B cell (primary cell): ENCODE measurements around the gene MAD1L1. TPM values are rescaled to one million over a fixed set of nuclear protein-coding genes. Genes with fewer than 3 reads are reported as not detected.

Source experiments
- ATAC-seq: fragments of 200-7000 bp; cut with Tn5 transposase; one replicate; pipeline ENCODE4 v1.10.0; 2021; ENCODE audit warnings: low read depth, mild to moderate bottlenecking, moderate number of reproducible peaks, moderate library complexity
- CTCF ChIA-PET: fragments of 350-600 bp; sonication (Branson Sonifier 250); formaldehyde crosslinking; loops from one replicate; lab custom pipeline; 2021; ENCODE audit warnings: antibody characterized with exemption, inconsistent platforms; lab: Charles Lee
- POLR2A ChIA-PET: fragments of 350-600 bp; sonication (Branson Sonifier 250); formaldehyde crosslinking; loops from one replicate; lab custom pipeline; 2021; ENCODE audit warnings: antibody characterized with exemption; lab: Charles Lee
- DNase-seq: peaks from one replicate; pipeline ENCODE4 v3.0.0; 2013
- H2AFZ ChIP-seq: 2 replicates; pipeline ENCODE4 v1.6.1; 2012; ENCODE audit warnings: mild to moderate bottlenecking, low read depth, low read length; ENCODE audit not compliant: insufficient read depth, poor library complexity, severe bottlenecking
- H3K27ac ChIP-seq, 2 donors: 1 replicate in 1 of 2; 2 replicates in 1 of 2; pipeline ENCODE4 v1.5.1; 2012 to 2013; ENCODE audit warnings: low read length in 2 of 2, mild to moderate bottlenecking in 2 of 2, moderate library complexity in 1 of 2
- H3K27me3 ChIP-seq, 4 experiments: fragments of 200-600 bp in 1 of 4; sonication (generic) in 1 of 4; replicated peaks in 1 of 4; 1 replicate in 2 of 4; 2 replicates in 2 of 4; pipeline versions ENCODE4 v1.6.1 to v1.7.0; 2013 to 2016; ENCODE audit warnings: low read length in 3 of 4, mild to moderate bottlenecking in 2 of 4, mixed read lengths in 1 of 4, moderate library complexity in 1 of 4; ENCODE audit not compliant: insufficient read depth in 4 of 4, control insufficient read depth in 3 of 4; ENCODE audit errors: control extremely low read depth in 1 of 4
- H3K36me3 ChIP-seq, 2 experiments: replicated peaks in 1 of 2; 1 replicate in 1 of 2; 2 replicates in 1 of 2; pipeline versions ENCODE4 v1.6.1 to v1.7.1; 2013; ENCODE audit warnings: low read length in 1 of 2; ENCODE audit not compliant: insufficient read depth in 2 of 2, control insufficient read depth in 1 of 2; ENCODE audit errors: control extremely low read depth in 1 of 2, extremely low read depth in 1 of 2
- H3K4me1 ChIP-seq, 2 donors: fragments of 200-600 bp in 1 of 2; sonication (generic) in 1 of 2; 1 replicate in 1 of 2; 2 replicates in 1 of 2; pipeline versions ENCODE4 v1.5.1 to v1.6.1; 2013 to 2017; ENCODE audit warnings: low read length in 2 of 2; ENCODE audit not compliant: control insufficient read depth in 2 of 2, insufficient read depth in 2 of 2
- H3K4me2 ChIP-seq: replicated peaks from 2 replicates; pipeline ENCODE3; 2012; ENCODE audit warnings: mild to moderate bottlenecking, low read depth, low read length; ENCODE audit not compliant: poor library complexity, severe bottlenecking
- H3K4me3 ChIP-seq, 5 experiments: fragments of 200-600 bp in 1 of 5; sonication (generic) in 1 of 5; 1 replicate in 3 of 5; 2 replicates in 2 of 5; pipeline versions ENCODE4 v1.5.1 to v1.7.0; 2011 to 2016; ENCODE audit warnings: low read length in 4 of 5, mild to moderate bottlenecking in 4 of 5, low read depth in 2 of 5, control low read depth in 1 of 5, moderate library complexity in 1 of 5; ENCODE audit not compliant: insufficient read depth in 1 of 5; ENCODE audit errors: control extremely low read depth in 1 of 5, extremely low read depth in 1 of 5
- H3K79me2 ChIP-seq: fragments of 200-600 bp; sonication (generic); one replicate; pipeline ENCODE4 v1.6.0; 2016; ENCODE audit warnings: low read length; ENCODE audit not compliant: control insufficient read depth, insufficient read depth
- H3K9ac ChIP-seq: fragments of 200-600 bp; sonication (generic); 2 replicates; pipeline ENCODE4 v1.6.1; 2017; ENCODE audit warnings: mild to moderate bottlenecking, low read length, moderate library complexity
- H3K9me3 ChIP-seq, 3 donors: one replicate each; pipeline versions ENCODE4 v1.6.1 to v1.7.1; 2013; ENCODE audit warnings: low read length in 2 of 3; ENCODE audit not compliant: control insufficient read depth in 2 of 3, insufficient read depth in 1 of 3; ENCODE audit errors: control extremely low read depth in 1 of 3
- H4K20me1 ChIP-seq: 2 replicates; pipeline ENCODE4 v1.6.0; 2012; ENCODE audit warnings: mild to moderate bottlenecking, low read length; ENCODE audit not compliant: insufficient read depth, control insufficient read depth, poor library complexity, severe bottlenecking
- H3K27ac Mint-ChIP-seq: one replicate; pipeline ENCODE4 v1.8.0; 2021; ENCODE audit warnings: mixed read lengths
- H3K27me3 Mint-ChIP-seq: one replicate; pipeline ENCODE4 v1.8.0; 2021; ENCODE audit warnings: mixed read lengths
- H3K4me1 Mint-ChIP-seq: one replicate; pipeline ENCODE4 v1.8.0; 2021; ENCODE audit warnings: mixed read lengths
- H3K4me3 Mint-ChIP-seq: one replicate; pipeline ENCODE4 v1.8.0; 2021; ENCODE audit warnings: mixed read lengths
- H3K9me3 Mint-ChIP-seq: one replicate; pipeline ENCODE4 v1.8.0; 2022; ENCODE audit warnings: mixed read lengths; ENCODE audit not compliant: insufficient read depth
- EZH2 ChIP-seq: IDR thresholded peaks from 2 replicates; pipeline ENCODE4 v1.6.1; 2012; ENCODE audit warnings: borderline replicate concordance, low read depth, mild to moderate bottlenecking, moderate library complexity, low read length; ENCODE audit not compliant: insufficient read depth, poor library complexity, severe bottlenecking
- WGBS: methylation state at CpG from one replicate; pipeline ENCODE4 v1.1.5; 2013; ENCODE audit warnings: missing lambda C conversion rate; ENCODE audit not compliant: insufficient coverage; 5-methylcytosine and 5-hydroxymethylcytosine counted together
- intact Hi-C: fragments of 100-400 bp; cut with micrococcal nuclease; formaldehyde crosslinking; loops from one replicate; pipeline ENCODE4 v1.10.0; 2022
- polyA plus RNA-seq: library from polyadenylated mRNA; depleted of rRNA; stranded (reverse); fragments of >200 nt; gene quantifications from 2 replicates; pipeline ENCODE4 v1.2.3, GENCODE V29; 2012
- total RNA-seq, 2 donors: library from RNA; stranded (reverse); fragments of 120-200 nt in 1 of 2; gene quantifications; 1 replicate in 1 of 2; 2 replicates in 1 of 2; pipeline versions ENCODE4 v1.2.3 to v1.2.4, GENCODE V29; 2013 to 2022
- TF ChIP-seq, protein P1 (sequence below): fragments of 200-600 bp; IDR thresholded peaks from one replicate; pipeline ENCODE4 v1.8.0; 2022; ENCODE audit warnings: antibody characterized with exemption, mild to moderate bottlenecking

The MAD1L1 gene
- total and polyA plus RNA-seq, 2 donors (not counting 1 experiment from before 2014, with no cell fraction given), result 86.7 to 110 TPM

DNA sequence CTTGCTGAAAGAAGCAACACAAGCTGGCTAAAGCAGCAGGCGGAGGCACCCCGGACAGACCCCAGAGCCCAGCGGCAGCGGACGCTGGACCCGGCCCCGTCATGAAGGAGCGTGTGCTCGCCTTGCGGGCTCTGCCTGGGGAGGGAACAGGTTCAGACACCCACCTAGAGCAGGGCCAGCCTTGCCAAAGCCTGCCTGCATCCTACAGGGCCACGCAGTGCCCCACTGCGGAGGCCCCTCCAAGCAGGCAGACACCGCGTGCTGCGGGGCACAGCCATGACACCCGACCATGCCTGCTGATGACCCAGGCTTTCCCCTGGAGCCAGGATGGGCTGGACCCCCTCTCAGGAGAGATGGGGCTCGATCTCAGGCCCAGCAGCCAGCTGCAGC, 91.7 kb downstream of the MAD1L1 start:
- TF ChIP-seq EZH2, result no peak
- TF ChIP-seq, protein P1, sequence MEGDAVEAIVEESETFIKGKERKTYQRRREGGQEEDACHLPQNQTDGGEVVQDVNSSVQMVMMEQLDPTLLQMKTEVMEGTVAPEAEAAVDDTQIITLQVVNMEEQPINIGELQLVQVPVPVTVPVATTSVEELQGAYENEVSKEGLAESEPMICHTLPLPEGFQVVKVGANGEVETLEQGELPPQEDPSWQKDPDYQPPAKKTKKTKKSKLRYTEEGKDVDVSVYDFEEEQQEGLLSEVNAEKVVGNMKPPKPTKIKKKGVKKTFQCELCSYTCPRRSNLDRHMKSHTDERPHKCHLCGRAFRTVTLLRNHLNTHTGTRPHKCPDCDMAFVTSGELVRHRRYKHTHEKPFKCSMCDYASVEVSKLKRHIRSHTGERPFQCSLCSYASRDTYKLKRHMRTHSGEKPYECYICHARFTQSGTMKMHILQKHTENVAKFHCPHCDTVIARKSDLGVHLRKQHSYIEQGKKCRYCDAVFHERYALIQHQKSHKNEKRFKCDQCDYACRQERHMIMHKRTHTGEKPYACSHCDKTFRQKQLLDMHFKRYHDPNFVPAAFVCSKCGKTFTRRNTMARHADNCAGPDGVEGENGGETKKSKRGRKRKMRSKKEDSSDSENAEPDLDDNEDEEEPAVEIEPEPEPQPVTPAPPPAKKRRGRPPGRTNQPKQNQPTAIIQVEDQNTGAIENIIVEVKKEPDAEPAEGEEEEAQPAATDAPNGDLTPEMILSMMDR, result no peak
- Histone ChIP-seq H3K4me3 (no peak overlapping the region), H3K9me3 (peaks cover 0 to 9% (median 0%) of the 10 kb centered on the region in 3 donors), H4K20me1 (no peaks in the 10 kb centered on the region), H3K79me2 (peaks cover 8% of the 10 kb centered on the region), H3K27ac (no peak overlapping the region), H3K4me1 (peaks cover 5 to 14% of the 10 kb centered on the region in 2 donors), H3K4me2 (no peak overlapping the region), H3K27me3 (no peaks in the 10 kb centered on the region), H3K9ac (no peak overlapping the region), H3K36me3 (peaks cover 0 to 12% of the 10 kb centered on the region in 2 experiments), H2AFZ (no peak overlapping the region)
- 96% methylated on average over 17 of the region's 17 CpGs for WGBS
- ChIA-PET POLR2A (interaction anchor here (0.6 kb wide), 1 partner anchor 258 kb away, joined by 3 read pairs; no protein-coding TSS in a partner anchor), CTCF (no interaction called here)
- Mint-ChIP-seq H3K27me3 (no peaks in the 10 kb centered on the region), H3K9me3 (no peaks in the 10 kb centered on the region), H3K4me3 (no peak overlapping the region), H3K27ac (no peak overlapping the region), H3K4me1 (peaks cover 13% of the 10 kb centered on the region)
- no peak for DNase-seq
- ATAC-seq, result no peak
- intact Hi-C loops, result no loop called here

DNA sequence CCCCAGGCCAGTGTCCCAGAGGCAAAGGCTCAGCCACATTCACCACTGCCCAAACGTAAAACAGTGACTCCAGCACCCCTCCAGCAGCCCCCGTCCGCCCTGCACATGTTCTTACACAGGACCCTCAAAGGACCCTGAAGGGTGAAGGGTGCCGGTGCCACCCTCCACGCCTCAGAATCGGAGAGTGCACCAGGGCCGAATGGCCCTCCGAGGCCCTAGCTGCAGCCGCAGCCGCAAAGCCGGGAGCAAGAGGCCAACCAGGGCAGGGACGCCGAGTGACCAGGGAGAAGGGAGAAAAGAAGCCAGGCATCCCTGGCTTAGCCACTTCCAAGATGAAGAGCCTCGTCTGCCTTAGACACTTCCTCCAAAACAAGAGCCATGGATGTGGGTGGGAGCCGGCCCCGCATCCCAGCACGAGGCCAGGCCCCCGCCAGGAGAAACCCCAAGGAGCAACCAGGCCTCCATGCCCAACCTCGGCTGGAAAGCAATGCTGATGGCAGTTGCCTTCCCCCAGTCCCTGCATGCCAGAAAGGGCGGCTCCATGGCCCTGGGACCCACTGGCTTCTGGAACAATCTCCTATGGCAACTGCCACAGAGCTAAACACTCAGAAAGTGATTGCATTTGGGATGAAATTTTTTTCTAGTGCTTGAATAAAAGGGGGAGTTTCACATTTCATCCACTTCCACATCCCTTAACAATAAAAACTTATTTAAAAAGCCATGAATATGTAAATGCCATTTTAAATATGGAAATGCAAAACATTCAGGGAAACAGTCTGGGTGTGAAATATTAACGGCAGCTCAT, 92.3 kb downstream of the MAD1L1 start:
- Mint-ChIP-seq H3K9me3 (no peaks in the 10 kb centered on the region), H3K4me3 (no peak overlapping the region), H3K4me1 (peaks cover 13% of the 10 kb centered on the region), H3K27me3 (no peaks in the 10 kb centered on the region), H3K27ac (no peak overlapping the region)
- intact Hi-C loops, result no loop called here
- no peak overlapping the region for H3K4me3 ChIP-seq
- CTCF ChIA-PET, result no interaction called here
- H3K4me1 ChIP-seq, result peaks cover 5 to 14% of the 10 kb centered on the region in 2 donors
- no peak for ATAC-seq
- no peaks in the 10 kb centered on the region for H3K27me3 ChIP-seq
- POLR2A ChIA-PET, result interaction anchor here (0.6 kb wide), 1 partner anchor 259 kb away, joined by 3 read pairs; no protein-coding TSS in a partner anchor
- peaks cover 0 to 9% (median 0%) of the 10 kb centered on the region in 3 donors for H3K9me3 ChIP-seq
- no peak for DNase-seq
- H3K27ac ChIP-seq, result no peak overlapping the region
- H3K79me2 ChIP-seq, result peaks cover 8% of the 10 kb centered on the region
- H4K20me1 ChIP-seq, result no peaks in the 10 kb centered on the region
- peaks cover 0 to 7% of the 10 kb centered on the region in 2 experiments for H3K36me3 ChIP-seq
- no peak overlapping the region for H2AFZ ChIP-seq
- no peak for TF ChIP-seq EZH2
- TF ChIP-seq, protein P1, result no peak
- no peak overlapping the region for H3K9ac ChIP-seq
- H3K4me2 ChIP-seq, result no peak overlapping the region
- 96% methylated on average over 17 of the region's 21 CpGs for WGBS
